Measurements from ENCODE around the gene GARNL3.

Gene GARNL3

DNA sequence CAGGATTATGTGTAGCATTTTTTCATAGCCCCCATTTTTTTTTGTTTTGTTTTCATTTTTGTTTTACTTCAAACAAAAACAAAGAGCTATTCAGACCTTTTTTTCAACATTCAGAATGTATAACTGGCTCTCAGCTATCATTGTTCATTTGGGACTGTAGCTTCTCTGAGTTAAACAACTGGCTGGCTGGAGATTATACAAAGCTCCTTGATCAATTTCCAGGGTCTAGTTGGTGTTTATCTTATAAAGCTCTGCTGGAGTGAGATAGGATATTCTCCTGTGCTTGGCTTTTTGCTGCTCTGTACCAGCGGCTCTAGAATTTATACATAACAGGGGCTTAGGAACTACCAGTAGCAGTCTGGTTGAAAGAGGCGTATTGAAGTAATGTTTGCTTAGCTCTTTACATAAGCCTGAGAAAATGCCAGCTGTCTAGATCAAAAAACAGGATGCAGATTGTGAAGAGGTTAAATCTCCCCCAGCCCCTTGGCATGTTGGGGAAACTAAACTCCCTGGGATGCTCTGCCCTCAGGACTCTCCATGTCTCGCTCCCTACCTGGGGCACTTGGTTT lies 15.2 kb downstream of the GARNL3 start:
- no peak for DNase-seq (ENCODE audit: low read depth, low spot score)
- Histone ChIP-seq H3K4me3 (no peak overlapping the region), H3K9ac (ENCODE audit: insufficient read length) (no peak overlapping the region), H3K9me3 (ENCODE audit: low read depth, low read length) (no peaks in the 10 kb centered on the region), H3K36me3 (ENCODE audit: insufficient read depth, low read length) (no peaks in the 10 kb centered on the region), H3K27ac (no peak overlapping the region)
- TF ChIP-seq EZH2 (IDR thresholded peaks at IDR 0.05) (no peak), FOXP2 (optimal IDR thresholded peaks at IDR 0.05; ENCODE audit: control extremely low read depth, extremely low read length, insufficient read depth) (no peak), POLR2AphosphoS5 (IDR thresholded peaks at IDR 0.05; ENCODE audit: borderline replicate concordance, low read depth, low read length) (no peak)

DNA sequence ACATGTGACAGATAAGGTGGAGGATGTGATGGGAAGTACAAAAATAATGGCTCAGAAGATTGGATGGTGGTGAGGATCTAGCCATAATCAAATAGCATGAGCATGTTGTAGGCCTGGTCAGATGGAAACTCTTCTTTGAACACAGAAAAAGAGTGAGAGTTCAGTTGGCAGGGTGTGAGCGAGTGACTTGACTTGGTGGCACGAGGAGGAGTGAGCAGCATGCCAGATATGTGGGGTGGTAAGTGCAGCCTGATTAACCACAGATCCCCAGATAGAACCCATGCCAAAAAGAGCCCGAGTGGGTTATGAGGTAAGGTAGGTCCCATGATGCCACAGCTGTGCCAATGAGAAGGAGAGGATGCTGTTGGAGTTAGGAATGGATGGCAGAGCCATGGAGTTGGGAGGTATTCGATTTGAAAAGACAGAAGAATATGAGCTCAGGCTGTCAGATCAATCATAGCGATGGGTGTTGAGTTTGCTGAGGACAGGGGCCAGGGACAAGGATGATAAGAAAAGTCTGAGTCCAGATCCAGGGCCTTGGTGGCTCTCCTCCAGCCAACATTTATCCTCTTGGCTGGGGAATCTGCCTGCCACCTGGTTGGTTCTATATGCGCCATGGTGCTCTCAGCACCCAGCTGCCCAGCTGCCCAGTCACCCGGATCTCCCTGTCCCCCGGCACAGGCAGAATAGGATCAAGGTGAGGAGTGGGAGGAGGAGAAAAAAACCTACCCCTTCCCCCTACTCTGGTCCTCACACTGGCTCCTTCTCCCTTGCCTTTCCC lies 16.5 kb downstream of the GARNL3 start:
- Histone ChIP-seq H3K27ac (no peak overlapping the region), H3K4me3 (no peak overlapping the region), H3K9ac (ENCODE audit: insufficient read length) (no peak overlapping the region), H3K36me3 (ENCODE audit: insufficient read depth, low read length) (no peaks in the 10 kb centered on the region), H3K9me3 (ENCODE audit: low read depth, low read length) (no peaks in the 10 kb centered on the region)
- no peak for DNase-seq (ENCODE audit: low read depth, low spot score)
- TF ChIP-seq FOXP2 (optimal IDR thresholded peaks at IDR 0.05; ENCODE audit: control extremely low read depth, extremely low read length, insufficient read depth) (no peak), EZH2 (IDR thresholded peaks at IDR 0.05) (no peak), POLR2AphosphoS5 (IDR thresholded peaks at IDR 0.05; ENCODE audit: borderline replicate concordance, low read depth, low read length) (no peak)

DNA sequence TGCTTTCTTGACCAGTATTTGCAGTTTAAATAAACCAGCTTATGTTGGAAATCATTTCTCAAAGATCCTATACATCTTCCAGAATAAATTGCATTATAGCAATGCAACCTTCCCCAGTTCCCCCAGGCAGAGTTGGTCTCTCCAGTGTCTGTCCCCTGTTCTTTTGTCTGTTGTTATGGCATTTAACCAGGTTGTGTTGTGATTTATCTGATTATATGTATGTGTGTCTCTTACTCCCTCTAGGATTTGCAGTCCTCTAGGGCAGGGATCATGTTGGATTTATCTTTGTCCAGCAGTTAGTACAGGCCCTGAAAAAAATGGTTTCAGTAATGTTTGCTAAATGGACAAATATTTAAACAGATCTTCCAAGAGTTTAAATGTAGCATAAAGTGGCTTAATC lies 17.3 kb downstream of the GARNL3 start:
- DNase-seq (ENCODE audit: low read depth, low spot score) = no peak
- no peaks in the 10 kb centered on the region for H3K9me3 ChIP-seq (ENCODE audit: low read depth, low read length)
- H3K36me3 ChIP-seq (ENCODE audit: insufficient read depth, low read length) = no peaks in the 10 kb centered on the region
- TF ChIP-seq POLR2AphosphoS5 (IDR thresholded peaks at IDR 0.05; ENCODE audit: borderline replicate concordance, low read depth, low read length) = no peak
- TF ChIP-seq EZH2 (IDR thresholded peaks at IDR 0.05) = no peak
- no peak for TF ChIP-seq FOXP2 (optimal IDR thresholded peaks at IDR 0.05; ENCODE audit: control extremely low read depth, extremely low read length, insufficient read depth)
- H3K27ac ChIP-seq = no peak overlapping the region
- H3K4me3 ChIP-seq = no peak overlapping the region
- no peak overlapping the region for H3K9ac ChIP-seq (ENCODE audit: insufficient read length)

DNA sequence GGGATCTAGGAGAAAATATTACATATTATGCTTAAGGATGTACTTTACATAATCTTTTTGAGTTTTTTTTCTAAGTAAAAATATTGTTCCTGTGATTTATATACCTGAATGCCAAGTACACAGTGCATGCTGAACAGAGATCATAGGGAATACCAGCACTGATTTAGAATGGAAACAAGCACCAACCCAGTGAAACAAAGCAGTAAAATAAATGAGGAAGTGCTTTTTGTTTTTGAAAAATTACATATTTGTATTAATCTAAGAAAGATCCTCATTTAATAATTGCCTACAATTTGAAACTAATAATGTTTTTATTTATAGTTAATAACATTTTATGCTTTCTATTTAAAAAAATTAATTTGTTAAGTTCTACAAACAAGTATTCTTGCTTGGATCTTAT lies 18.0 kb downstream of the GARNL3 start:
- Histone ChIP-seq H3K27ac (no peak overlapping the region), H3K9ac (ENCODE audit: insufficient read length) (no peak overlapping the region), H3K4me3 (no peak overlapping the region), H3K9me3 (ENCODE audit: low read depth, low read length) (no peaks in the 10 kb centered on the region), H3K36me3 (ENCODE audit: insufficient read depth, low read length) (no peaks in the 10 kb centered on the region)
- DNase-seq (ENCODE audit: low read depth, low spot score) = no peak
- TF ChIP-seq EZH2 (IDR thresholded peaks at IDR 0.05) = no peak
- TF ChIP-seq POLR2AphosphoS5 (IDR thresholded peaks at IDR 0.05; ENCODE audit: borderline replicate concordance, low read depth, low read length) = no peak
- TF ChIP-seq FOXP2 (optimal IDR thresholded peaks at IDR 0.05; ENCODE audit: control extremely low read depth, extremely low read length, insufficient read depth) = no peak

DNA sequence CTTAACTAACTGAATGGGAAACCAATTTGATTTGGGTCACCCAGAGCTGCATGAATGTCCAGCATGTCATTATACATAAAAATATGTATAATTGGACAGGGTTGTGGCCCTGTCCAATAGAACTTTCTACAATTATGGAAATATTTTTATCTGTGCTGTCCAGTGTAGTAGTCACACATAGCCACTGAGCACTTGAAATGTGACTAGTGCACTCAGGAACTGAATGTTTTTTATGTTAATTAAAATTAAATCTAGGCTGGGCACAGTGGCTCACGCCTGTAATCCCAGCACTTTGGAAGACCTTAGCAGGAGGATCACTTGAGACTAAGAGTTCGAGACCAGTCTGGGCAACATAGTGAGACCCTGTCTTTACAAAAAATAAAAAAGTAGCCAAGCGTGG lies 18.6 kb downstream of the GARNL3 start:
- H3K9ac ChIP-seq (ENCODE audit: insufficient read length) = no peak overlapping the region
- no peak for DNase-seq (ENCODE audit: low read depth, low spot score)
- H3K36me3 ChIP-seq (ENCODE audit: insufficient read depth, low read length) = no peaks in the 10 kb centered on the region
- H3K27ac ChIP-seq = no peak overlapping the region
- H3K4me3 ChIP-seq = no peak overlapping the region
- no peaks in the 10 kb centered on the region for H3K9me3 ChIP-seq (ENCODE audit: low read depth, low read length)
- no peak for TF ChIP-seq POLR2AphosphoS5 (IDR thresholded peaks at IDR 0.05; ENCODE audit: borderline replicate concordance, low read depth, low read length)
- no peak for TF ChIP-seq FOXP2 (optimal IDR thresholded peaks at IDR 0.05; ENCODE audit: control extremely low read depth, extremely low read length, insufficient read depth)
- TF ChIP-seq EZH2 (IDR thresholded peaks at IDR 0.05) = no peak

DNA sequence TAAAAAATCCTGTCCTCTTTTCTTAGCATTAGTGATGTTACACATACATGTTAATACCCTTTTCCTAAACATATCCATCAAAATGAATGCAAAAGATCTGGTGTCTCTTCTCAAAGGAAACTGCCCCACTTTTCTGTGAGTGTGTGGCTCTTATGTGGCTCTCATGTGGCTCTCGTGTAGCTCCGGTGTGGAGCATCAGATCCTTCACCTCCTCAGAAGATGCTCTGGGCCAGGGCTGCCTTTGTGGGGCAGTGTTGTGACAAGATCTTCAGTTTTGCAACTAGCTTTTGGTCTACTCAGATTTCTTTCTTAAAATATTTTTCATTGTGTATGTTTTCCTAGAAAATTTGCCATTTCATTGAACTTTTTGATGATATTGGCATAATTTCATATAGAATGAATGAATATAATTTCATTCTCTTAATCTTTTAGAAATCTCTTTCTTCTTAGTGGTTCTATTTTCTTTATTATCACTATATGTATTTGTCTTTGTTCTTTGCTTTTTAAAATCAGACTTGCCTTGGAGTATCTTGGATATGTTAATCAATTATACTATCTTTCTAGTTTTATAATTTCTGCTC lies 19.4 kb downstream of the GARNL3 start:
- Histone ChIP-seq H3K27ac (no peak overlapping the region), H3K4me3 (no peak overlapping the region), H3K9ac (ENCODE audit: insufficient read length) (no peak overlapping the region), H3K36me3 (ENCODE audit: insufficient read depth, low read length) (no peaks in the 10 kb centered on the region), H3K9me3 (ENCODE audit: low read depth, low read length) (no peaks in the 10 kb centered on the region)
- DNase-seq (ENCODE audit: low read depth, low spot score) = no peak
- TF ChIP-seq EZH2 (IDR thresholded peaks at IDR 0.05) = no peak
- no peak for TF ChIP-seq POLR2AphosphoS5 (IDR thresholded peaks at IDR 0.05; ENCODE audit: borderline replicate concordance, low read depth, low read length)
- TF ChIP-seq FOXP2 (optimal IDR thresholded peaks at IDR 0.05; ENCODE audit: control extremely low read depth, extremely low read length, insufficient read depth) = no peak

DNA sequence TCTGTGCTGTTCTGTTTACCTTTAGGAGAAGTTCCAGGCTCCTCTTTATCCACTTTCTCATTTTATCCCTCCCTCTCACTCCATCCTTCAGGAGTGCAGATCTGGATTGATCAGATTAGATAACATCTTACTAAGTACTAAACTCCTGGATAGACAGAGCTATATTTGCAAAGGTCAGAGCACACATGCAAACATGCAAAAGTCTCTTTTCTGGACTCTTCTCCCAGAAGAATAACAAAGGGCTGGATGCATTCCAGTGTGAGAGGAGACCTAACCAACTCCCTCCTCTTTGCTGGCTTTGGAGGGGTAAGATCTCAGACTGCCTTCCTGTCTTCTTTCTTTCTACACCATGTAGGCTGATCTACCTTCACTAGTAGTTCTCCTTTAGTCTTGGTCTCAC lies 21.4 kb downstream of the GARNL3 start:
- Histone ChIP-seq H3K4me3 (no peak overlapping the region), H3K9me3 (ENCODE audit: low read depth, low read length) (no peaks in the 10 kb centered on the region), H3K36me3 (ENCODE audit: insufficient read depth, low read length) (no peaks in the 10 kb centered on the region), H3K27ac (no peak overlapping the region), H3K9ac (ENCODE audit: insufficient read length) (no peak overlapping the region)
- no peak for TF ChIP-seq POLR2AphosphoS5 (IDR thresholded peaks at IDR 0.05; ENCODE audit: borderline replicate concordance, low read depth, low read length)
- no peak for TF ChIP-seq FOXP2 (optimal IDR thresholded peaks at IDR 0.05; ENCODE audit: control extremely low read depth, extremely low read length, insufficient read depth)
- TF ChIP-seq EZH2 (IDR thresholded peaks at IDR 0.05) = no peak
- no peak for DNase-seq (ENCODE audit: low read depth, low spot score)

DNA sequence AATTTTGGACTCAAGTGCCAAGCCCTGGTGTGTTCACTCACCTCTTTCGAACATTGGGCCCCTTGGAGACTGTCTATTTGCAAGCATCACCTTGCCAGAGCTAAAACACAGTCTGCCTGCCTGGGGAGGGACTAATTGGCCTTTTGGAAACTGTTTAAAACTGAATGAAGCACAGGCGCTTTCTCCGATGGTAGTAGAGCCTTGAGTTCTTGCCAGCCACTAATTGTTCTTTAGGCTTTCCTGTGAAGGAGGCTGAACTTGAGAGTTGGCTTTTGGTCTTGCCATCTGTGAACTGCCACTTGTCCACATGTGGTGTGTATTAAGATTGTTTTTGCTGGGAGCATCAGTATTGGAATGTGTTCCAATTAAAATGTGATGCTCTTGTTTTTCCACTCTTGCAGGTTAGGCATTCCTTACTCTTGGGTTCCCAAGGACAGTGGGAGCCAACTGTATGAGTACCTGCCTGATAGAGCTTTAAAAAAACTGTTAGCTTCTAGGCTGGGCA lies 26.0 kb downstream of the GARNL3 start:
- H3K9me3 ChIP-seq (ENCODE audit: low read depth, low read length) = no peaks in the 10 kb centered on the region
- DNase-seq (ENCODE audit: low read depth, low spot score) = no peak

More for the DNA sequence above, 26.0 kb downstream of the GARNL3 start:
- no peak overlapping the region for H3K4me3 ChIP-seq
- H3K9ac ChIP-seq (ENCODE audit: insufficient read length) = no peak overlapping the region
- no peak overlapping the region for H3K27ac ChIP-seq
- H3K36me3 ChIP-seq (ENCODE audit: insufficient read depth, low read length) = no peaks in the 10 kb centered on the region
- no peak for TF ChIP-seq POLR2AphosphoS5 (IDR thresholded peaks at IDR 0.05; ENCODE audit: borderline replicate concordance, low read depth, low read length)
- no peak for TF ChIP-seq FOXP2 (optimal IDR thresholded peaks at IDR 0.05; ENCODE audit: control extremely low read depth, extremely low read length, insufficient read depth)
- no peak for TF ChIP-seq EZH2 (IDR thresholded peaks at IDR 0.05)
